GF-D8 (cell line): ENCODE results near the gene FBXW5.

Source experiments
- DNase-seq: peaks from one replicate; lab custom pipeline; 2025; lab: John Stamatoyannopoulos, UW

The FBXW5 gene

GRCh38 chr9:136949239-136949816 is 4.8 kb upstream of the FBXW5 start:
- DNase-seq: no peak

- no peak for DNase-seq
These were observed 3.5 kb upstream of the FBXW5 start for GRCh38 chr9:136947955-136948510.

- no peak for DNase-seq
These were observed 2.7 kb upstream of the FBXW5 start for GRCh38 chr9:136947028-136947891.

- no peak for DNase-seq
These were observed 1.9 kb upstream of the FBXW5 start for GRCh38 chr9:136946228-136947027.

- DNase-seq: no peak
These were observed 1.0 kb upstream of the FBXW5 start for GRCh38 chr9:136945333-136946227.

- no peak for DNase-seq
These were observed 373 bp downstream of the FBXW5 start for GRCh38 chr9:136944212-136944518.

- no peak for DNase-seq
These were observed 987 bp downstream of the FBXW5 start for GRCh38 chr9:136943291-136944211.

GRCh38 chr9:136942881-136943230 is 1.7 kb downstream of the FBXW5 start:
- no peak for DNase-seq

- no peak for DNase-seq
These were observed 2.2 kb downstream of the FBXW5 start for GRCh38 chr9:136942112-136942880.

- DNase-seq: no peak
These were observed 3.1 kb downstream of the FBXW5 start for GRCh38 chr9:136941231-136942111.

GRCh38 chr9:136940526-136941230 is 3.9 kb downstream of the FBXW5 start:
- DNase-seq: no peak

- no peak for DNase-seq
These were observed 4.5 kb downstream of the FBXW5 start for GRCh38 chr9:136939996-136940525.

GRCh38 chr9:136939431-136939995 is 5.0 kb downstream of the FBXW5 start:
- DNase-seq: no peak

- DNase-seq: no peak
These were observed 7.1 kb downstream of the FBXW5 start for GRCh38 chr9:136937186-136938001.

GRCh38 chr9:136936645-136937170 is 7.8 kb downstream of the FBXW5 start:
- no peak for DNase-seq

GRCh38 chr9:136935651-136936050 is 8.9 kb downstream of the FBXW5 start:
- no peak for DNase-seq
